Measurements from ENCODE around the gene P4HA3.

- TF ChIP-seq RAD21 (IDR thresholded peaks at IDR 0.05) (peak in 1 of 2 donors; percentile 21), GABPA (IDR thresholded peaks at IDR 0.05 in 1 of 2, conservative IDR thresholded peaks at IDR 0.05 in 1 of 2) (no peak), CTCF (IDR thresholded peaks at IDR 0.05; ENCODE audit: low read depth, low read length, missing input control) (no peak), TAF1 (conservative IDR thresholded peaks at IDR 0.05) (no peak), ZBTB33 (IDR thresholded peaks at IDR 0.05) (no peak), EGR1 (IDR thresholded peaks at IDR 0.05; ENCODE audit: low read depth in 2 of 2) (no peak), JUND (IDR thresholded peaks at IDR 0.05) (no peak), FOXA1 (IDR thresholded peaks at IDR 0.05) (no peak), FOXA2 (IDR thresholded peaks at IDR 0.05) (no peak), ATF3 (IDR thresholded peaks at IDR 0.05) (no peak)
These were observed 84.5 kb downstream of the P4HA3 start for GRCh38 chr11:74226907-74227306.
